Neural progenitor cell (in vitro differentiated cells): ENCODE results near the gene ANXA2.

ENCODE experiments used
- EZH2 ChIP-seq: fragments of 200-600 bp; sonication (generic); IDR thresholded peaks from 2 replicates; pipeline ENCODE4 v1.6.1; 2017; ENCODE audit warnings: antibody characterized with exemption, mild to moderate bottlenecking, moderate library complexity
- EZH2phosphoT487 ChIP-seq: fragments of 200-600 bp; sonication (generic); IDR thresholded peaks from 2 replicates; pipeline ENCODE4 v1.6.1; 2017; ENCODE audit warnings: antibody characterized with exemption
- TF ChIP-seq, protein P1 (sequence below): fragments of 200-600 bp; sonication (generic); IDR thresholded peaks from 2 replicates; pipeline ENCODE4 v1.5.1; 2017; ENCODE audit warnings: antibody characterized with exemption, mild to moderate bottlenecking

DNA sequence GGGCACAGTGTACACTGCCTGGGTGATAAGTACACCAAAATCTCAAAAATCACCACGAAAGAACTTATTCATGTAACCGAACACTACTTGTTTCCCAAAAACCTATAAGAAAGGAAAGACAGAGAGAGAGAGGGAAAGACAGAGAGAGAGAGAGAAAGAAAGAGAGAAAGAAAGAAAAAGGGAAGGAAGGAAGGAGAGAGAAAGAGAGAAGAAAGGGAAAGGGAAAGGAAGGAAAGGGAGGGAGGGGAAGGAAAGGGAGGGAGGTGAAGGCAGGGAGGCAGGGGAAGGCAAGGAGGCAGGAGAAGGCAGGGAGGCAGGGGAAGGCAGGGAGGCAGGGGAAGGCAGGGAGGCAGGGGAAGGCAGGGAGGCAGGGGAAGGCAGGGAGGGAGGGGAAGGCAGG lies 48.2 kb downstream of the ANXA2 start:
- TF ChIP-seq, protein P1, sequence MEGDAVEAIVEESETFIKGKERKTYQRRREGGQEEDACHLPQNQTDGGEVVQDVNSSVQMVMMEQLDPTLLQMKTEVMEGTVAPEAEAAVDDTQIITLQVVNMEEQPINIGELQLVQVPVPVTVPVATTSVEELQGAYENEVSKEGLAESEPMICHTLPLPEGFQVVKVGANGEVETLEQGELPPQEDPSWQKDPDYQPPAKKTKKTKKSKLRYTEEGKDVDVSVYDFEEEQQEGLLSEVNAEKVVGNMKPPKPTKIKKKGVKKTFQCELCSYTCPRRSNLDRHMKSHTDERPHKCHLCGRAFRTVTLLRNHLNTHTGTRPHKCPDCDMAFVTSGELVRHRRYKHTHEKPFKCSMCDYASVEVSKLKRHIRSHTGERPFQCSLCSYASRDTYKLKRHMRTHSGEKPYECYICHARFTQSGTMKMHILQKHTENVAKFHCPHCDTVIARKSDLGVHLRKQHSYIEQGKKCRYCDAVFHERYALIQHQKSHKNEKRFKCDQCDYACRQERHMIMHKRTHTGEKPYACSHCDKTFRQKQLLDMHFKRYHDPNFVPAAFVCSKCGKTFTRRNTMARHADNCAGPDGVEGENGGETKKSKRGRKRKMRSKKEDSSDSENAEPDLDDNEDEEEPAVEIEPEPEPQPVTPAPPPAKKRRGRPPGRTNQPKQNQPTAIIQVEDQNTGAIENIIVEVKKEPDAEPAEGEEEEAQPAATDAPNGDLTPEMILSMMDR, result no peak
- TF ChIP-seq EZH2phosphoT487 (no peak), EZH2 (no peak)
